Fibroblast of skin of abdomen (primary cell): ENCODE results near the gene SH3BP2.

ENCODE experiments used
- DNase-seq: peaks from one replicate; pipeline ENCODE4 v3.0.0-alpha.2; 2013

Gene SH3BP2

GRCh38 chr4:2791518-2792395 is 1.1 kb upstream of the SH3BP2 start:
- no peak for DNase-seq

GRCh38 chr4:2792396-2792710 is 532 bp upstream of the SH3BP2 start:
- no peak for DNase-seq

- peak; percentile 52 for DNase-seq
These were observed 951 bp downstream of the SH3BP2 start for GRCh38 chr4:2793586-2794485.

GRCh38 chr4:2794486-2795299 is 1.8 kb downstream of the SH3BP2 start:
- peak; percentile 78 for DNase-seq

- DNase-seq = no peak
These were observed 2.5 kb downstream of the SH3BP2 start for GRCh38 chr4:2795300-2795892.

GRCh38 chr4:2795893-2796848 is 3.3 kb downstream of the SH3BP2 start:
- DNase-seq = no peak

GRCh38 chr4:2796849-2797544 is 4.1 kb downstream of the SH3BP2 start:
- no peak for DNase-seq

GRCh38 chr4:2797545-2798305 is 4.8 kb downstream of the SH3BP2 start:
- DNase-seq = no peak

- DNase-seq = no peak
These were observed 5.7 kb downstream of the SH3BP2 start for GRCh38 chr4:2798399-2799223.

GRCh38 chr4:2799224-2799911 is 6.5 kb downstream of the SH3BP2 start:
- DNase-seq = no peak

GRCh38 chr4:2799971-2800690 is 7.2 kb downstream of the SH3BP2 start:
- no peak for DNase-seq

- DNase-seq = peak; percentile 63
These were observed 8.1 kb downstream of the SH3BP2 start for GRCh38 chr4:2800691-2801596.

- DNase-seq = no peak
These were observed 10.0 kb downstream of the SH3BP2 start for GRCh38 chr4:2802618-2803531.

GRCh38 chr4:2803624-2804448 is 11.0 kb downstream of the SH3BP2 start:
- no peak for DNase-seq
